Prostate gland (tissue), 2 donors: ENCODE results near the gene C6orf89.

Experiments
- CTCF ChIP-seq, 4 experiments: fragments of 200-600 bp in 2 of 4; fragments of 450-650 bp in 2 of 4; sonication (generic) in 2 of 4; IDR thresholded peaks; 1 replicate in 3 of 4; 2 replicates in 1 of 4; pipeline ENCODE4 v1.5.1; 2016 to 2019; ENCODE audit warnings: antibody characterized with exemption in 4 of 4, mild to moderate bottlenecking in 2 of 4, moderate library complexity in 2 of 4
- POLR2A ChIP-seq: fragments of 450-650 bp; IDR thresholded peaks from one replicate; pipeline ENCODE4 v1.6.1; 2016; ENCODE audit warnings: antibody characterized with exemption, mild to moderate bottlenecking
- POLR2AphosphoS5 ChIP-seq: sonication (generic); formaldehyde crosslinking; IDR thresholded peaks from one replicate; pipeline ENCODE4 v1.6.1; 2017; ENCODE audit warnings: antibody characterized with exemption

DNA sequence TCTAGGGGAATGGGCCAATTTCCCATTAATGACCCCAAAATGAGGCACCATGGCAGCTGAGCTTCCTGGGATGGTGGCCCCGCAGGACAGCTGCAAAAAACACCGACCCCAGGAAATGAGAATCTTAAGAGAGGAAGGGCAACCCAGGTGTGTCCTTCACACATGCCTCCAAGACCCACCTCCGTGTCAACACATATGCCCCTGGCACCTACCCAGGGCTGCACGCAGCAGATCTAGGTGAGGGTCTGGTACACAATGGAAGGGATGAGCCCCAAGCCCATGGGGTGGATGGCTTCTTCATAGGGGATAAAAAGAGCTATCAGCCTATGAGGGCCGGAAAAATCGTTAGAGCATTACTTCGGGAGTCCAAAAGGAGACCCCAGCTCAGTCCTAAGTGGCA lies 90.8 kb downstream of the C6orf89 start:
- TF ChIP-seq CTCF (IDR thresholded peaks at IDR 0.05) (no peak), POLR2AphosphoS5 (no peak), POLR2A (no peak)
